Measurements from ENCODE around the gene P2RY11. TPM values are rescaled to one million over a fixed set of nuclear protein-coding genes. Genes with fewer than 3 reads are reported as not detected.

Gene P2RY11
- total RNA-seq, 1 experiment from 2014 or later, result 18.4 TPM

DNA sequence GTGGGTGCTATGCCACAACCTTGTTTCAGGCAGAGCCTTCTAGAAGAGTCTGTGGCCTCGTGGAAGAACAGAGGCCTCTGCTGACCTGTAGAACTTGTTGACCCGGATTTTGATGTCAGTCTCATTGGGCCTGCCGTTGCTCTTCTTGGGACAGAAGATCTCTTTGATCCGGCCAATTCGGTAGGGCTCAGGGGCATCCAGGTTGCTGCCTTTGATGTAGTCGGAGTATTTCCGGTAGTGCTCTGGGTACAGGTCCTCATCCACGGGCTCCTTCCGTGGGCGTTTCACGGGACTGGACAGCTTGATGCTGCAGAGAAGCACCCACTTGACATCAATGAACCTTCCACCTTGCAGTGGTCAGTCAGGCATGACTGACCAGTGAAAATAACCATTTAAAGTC lies 32.2 kb downstream of the P2RY11 start:
- intact Hi-C loops (cut with micrococcal nuclease; ENCODE audit: unreplicated experiment), result no loop called here

GRCh38 chr19:10144361-10144760 lies 32.9 kb downstream of the P2RY11 start:
- Mint-ChIP-seq H3K36me3 (ENCODE audit: insufficient read depth, unreplicated experiment) (peaks cover 87% of the 10 kb centered on the region), H3K4me1 (ENCODE audit: low read depth, unreplicated experiment) (no peaks in the 10 kb centered on the region), H3K9me3 (ENCODE audit: unreplicated experiment) (no peaks in the 10 kb centered on the region), H3K27ac (ENCODE audit: unreplicated experiment) (no peak overlapping the region), H3K27me3 (ENCODE audit: insufficient read depth, unreplicated experiment) (no peaks in the 10 kb centered on the region), H3K4me3 (ENCODE audit: unreplicated experiment) (no peak overlapping the region)
- Histone ChIP-seq H3K4me1 (no peaks in the 10 kb centered on the region), H3K4me3 (ENCODE audit: low read depth, low read length) (no peak overlapping the region), H3K27me3 (replicated peaks; ENCODE audit: control insufficient read depth, insufficient read depth, low read length) (no peaks in the 10 kb centered on the region), H3K36me3 (ENCODE audit: control insufficient read depth, insufficient read depth, low read length) (no peaks in the 10 kb centered on the region), H3K9me3 (no peaks in the 10 kb centered on the region)
- DNase-seq, result no peak
- ChIA-PET POLR2A (no interaction called here), CTCF (no interaction called here)
- intact Hi-C loops (cut with micrococcal nuclease; ENCODE audit: unreplicated experiment), result no loop called here
- TF ChIP-seq CTCF (IDR thresholded peaks at IDR 0.05; ENCODE audit: insufficient read depth in 1 of 2, low read depth in 1 of 2, low read length in 1 of 2, severe bottlenecking in 1 of 2, unreplicated experiment in 1 of 2), result no peak
- no TSS peak for BruUV-seq (replicated peaks)

More for the DNA sequence above, 32.2 kb downstream of the P2RY11 start:
- H3K27me3 ChIP-seq (replicated peaks; ENCODE audit: control insufficient read depth, insufficient read depth, low read length), result no peaks in the 10 kb centered on the region
- DNase-seq, result no peak
- no peaks in the 10 kb centered on the region for H3K4me1 ChIP-seq
- Mint-ChIP-seq H3K36me3 (ENCODE audit: insufficient read depth, unreplicated experiment) (peaks cover 86% of the 10 kb centered on the region), H3K4me3 (ENCODE audit: unreplicated experiment) (no peak overlapping the region), H3K27me3 (ENCODE audit: insufficient read depth, unreplicated experiment) (no peaks in the 10 kb centered on the region), H3K4me1 (ENCODE audit: low read depth, unreplicated experiment) (no peaks in the 10 kb centered on the region), H3K27ac (ENCODE audit: unreplicated experiment) (no peak overlapping the region), H3K9me3 (ENCODE audit: unreplicated experiment) (no peaks in the 10 kb centered on the region)
- H3K4me3 ChIP-seq (ENCODE audit: low read depth, low read length), result no peak overlapping the region
- no peaks in the 10 kb centered on the region for H3K36me3 ChIP-seq (ENCODE audit: control insufficient read depth, insufficient read depth, low read length)
- H3K9me3 ChIP-seq, result no peaks in the 10 kb centered on the region
- ChIA-PET CTCF (no interaction called here), POLR2A (no interaction called here)
- BruUV-seq (replicated peaks), result no TSS peak
- TF ChIP-seq CTCF (IDR thresholded peaks at IDR 0.05; ENCODE audit: insufficient read depth in 1 of 2, low read depth in 1 of 2, low read length in 1 of 2, severe bottlenecking in 1 of 2, unreplicated experiment in 1 of 2), result no peak

- Mint-ChIP-seq H3K36me3 (ENCODE audit: insufficient read depth, unreplicated experiment) (peaks cover 87% of the 10 kb centered on the region), H3K9me3 (ENCODE audit: unreplicated experiment) (no peaks in the 10 kb centered on the region), H3K27me3 (ENCODE audit: insufficient read depth, unreplicated experiment) (no peaks in the 10 kb centered on the region), H3K27ac (ENCODE audit: unreplicated experiment) (no peak overlapping the region), H3K4me1 (ENCODE audit: low read depth, unreplicated experiment) (no peaks in the 10 kb centered on the region), H3K4me3 (ENCODE audit: unreplicated experiment) (no peak overlapping the region)
- BruUV-seq (replicated peaks), result no TSS peak
- H3K9me3 ChIP-seq, result no peaks in the 10 kb centered on the region
- no peak overlapping the region for H3K4me3 ChIP-seq (ENCODE audit: low read depth, low read length)
- H3K27me3 ChIP-seq (replicated peaks; ENCODE audit: control insufficient read depth, insufficient read depth, low read length), result no peaks in the 10 kb centered on the region
- H3K4me1 ChIP-seq, result no peaks in the 10 kb centered on the region
- no peak for TF ChIP-seq CTCF (IDR thresholded peaks at IDR 0.05; ENCODE audit: insufficient read depth in 1 of 2, low read depth in 1 of 2, low read length in 1 of 2, severe bottlenecking in 1 of 2, unreplicated experiment in 1 of 2)
- no peak for DNase-seq
- CTCF ChIA-PET, result no interaction called here
- intact Hi-C loops (cut with micrococcal nuclease; ENCODE audit: unreplicated experiment), result no loop called here
- H3K36me3 ChIP-seq (ENCODE audit: control insufficient read depth, insufficient read depth, low read length), result no peaks in the 10 kb centered on the region
- POLR2A ChIA-PET, result no interaction called here
Measured at GRCh38 chr19:10145031-10145430, 33.5 kb downstream of the P2RY11 start.

Data from Caco-2 (cell line).